Activated naive CD4-positive, alpha-beta T cell treated with anti-CD3 and anti-CD28 coated beads, Interleukin-2, amount 10 ng/mL, durations not matched to agents 7 days and 5 days (primary cell): Measurements from ENCODE around the gene ABI1.
"Not testable (repeated sequence)": the region's sequence is repeated elsewhere in the genome, so short reads cannot be mapped to it uniquely, and the experiment has no call there.

ENCODE experiments used
- CTCF ChIA-PET: fragments of 350-600 bp; sonication (Branson Sonifier 250); formaldehyde crosslinking; loops from one replicate; lab custom pipeline; 2021; ENCODE audit warnings: antibody characterized with exemption; lab: Charles Lee
- DNase-seq: peaks from one replicate; pipeline ENCODE4 v3.0.0-alpha.2; 2020
- H3K27ac Mint-ChIP-seq: one replicate; pipeline ENCODE4 v1.8.0; 2021; ENCODE audit warnings: mild to moderate bottlenecking, moderate library complexity, mixed read lengths
- H3K27me3 Mint-ChIP-seq: one replicate; pipeline ENCODE4 v1.8.0; 2021; ENCODE audit warnings: mild to moderate bottlenecking, mixed read lengths
- H3K36me3 Mint-ChIP-seq: one replicate; pipeline ENCODE4 v1.8.0; 2021; ENCODE audit warnings: mixed read lengths
- H3K4me1 Mint-ChIP-seq: one replicate; pipeline ENCODE4 v1.8.0; 2021; ENCODE audit warnings: mixed read lengths
- H3K4me3 Mint-ChIP-seq: one replicate; pipeline ENCODE4 v1.8.0; 2021; ENCODE audit warnings: mild to moderate bottlenecking, moderate library complexity, mixed read lengths
- H3K9me3 Mint-ChIP-seq: one replicate; pipeline ENCODE4 v1.8.0; 2021; ENCODE audit warnings: mixed read lengths

The ABI1 gene

GRCh38 chr10:26860443-26861204 is at the start of gene ABI1:
Gene ABI1, minus strand, starts transcription at chr10:26860958. Its CDS starts 95 bp downstream, at chr10:26860863.
- Mint-ChIP-seq H3K9me3 (no peaks in the 10 kb centered on the region), H3K27me3 (peaks cover 24% of the 10 kb centered on the region), H3K27ac (peak within 1 kb of the TSS; percentile 100), H3K4me1 (peaks cover 37% of the 10 kb centered on the region), H3K4me3 (peak within 1 kb of the TSS; percentile 98), H3K36me3 (peaks cover 12% of the 10 kb centered on the region)
- CTCF ChIA-PET, result interaction anchor here (0.6 to 3.0 kb wide), 11 partner anchors 9 to 526 kb away, joined by 3 to 26 read pairs (median 4); no protein-coding TSS in a partner anchor
- peak; percentile 98 for DNase-seq

- Mint-ChIP-seq H3K27ac (no peak overlapping the region), H3K36me3 (no peaks in the 10 kb centered on the region), H3K27me3 (no peaks in the 10 kb centered on the region), H3K4me3 (no peak overlapping the region), H3K9me3 (no peaks in the 10 kb centered on the region), H3K4me1 (no peaks in the 10 kb centered on the region)
- no peak for DNase-seq
- CTCF ChIA-PET, result no interaction called here
Observed at GRCh38 chr10:26909753-26910152, 49.0 kb upstream of the ABI1 start.

GRCh38 chr10:26905253-26905781 is 44.6 kb upstream of the ABI1 start:
- H3K4me1 Mint-ChIP-seq, CTCF ChIA-PET, DNase-seq, H3K27me3 Mint-ChIP-seq, H3K36me3 Mint-ChIP-seq, H3K9me3 Mint-ChIP-seq, H3K4me3 Mint-ChIP-seq, H3K27ac Mint-ChIP-seq: not testable (repeated sequence)

- CTCF ChIA-PET, result no interaction called here
- DNase-seq, result no peak
- no peak overlapping the region for H3K27ac Mint-ChIP-seq
- H3K4me1 Mint-ChIP-seq, result no peaks in the 10 kb centered on the region
- H3K36me3 Mint-ChIP-seq, result no peaks in the 10 kb centered on the region
- no peak overlapping the region for H3K4me3 Mint-ChIP-seq
- H3K9me3 Mint-ChIP-seq, result no peaks in the 10 kb centered on the region
- peaks cover 4% of the 10 kb centered on the region for H3K27me3 Mint-ChIP-seq
Observed at GRCh38 chr10:26903431-26904217, 42.9 kb upstream of the ABI1 start.

- H3K4me3 Mint-ChIP-seq, CTCF ChIA-PET, H3K36me3 Mint-ChIP-seq, H3K27ac Mint-ChIP-seq, H3K9me3 Mint-ChIP-seq, H3K4me1 Mint-ChIP-seq, DNase-seq: not testable (repeated sequence)
- peaks cover 16% of the 10 kb centered on the region for H3K27me3 Mint-ChIP-seq
Observed at GRCh38 chr10:26892306-26892923, 31.7 kb upstream of the ABI1 start.

GRCh38 chr10:26890956-26891355 is 30.2 kb upstream of the ABI1 start:
- Mint-ChIP-seq H3K4me1 (no peaks in the 10 kb centered on the region), H3K4me3 (no peak overlapping the region), H3K27me3 (peaks cover 14% of the 10 kb centered on the region), H3K36me3 (no peaks in the 10 kb centered on the region), H3K27ac (no peak overlapping the region), H3K9me3 (peaks cover 10% of the 10 kb centered on the region)
- DNase-seq, result peak; percentile 70
- CTCF ChIA-PET, result interaction anchor here (0.9 to 2.3 kb wide), 3 partner anchors 165 to 469 kb away, joined by 4 to 8 read pairs (median 4); no protein-coding TSS in a partner anchor

- no peak overlapping the region for H3K27ac Mint-ChIP-seq
- peaks cover 21% of the 10 kb centered on the region for H3K27me3 Mint-ChIP-seq
- H3K9me3 Mint-ChIP-seq, result peaks cover 4% of the 10 kb centered on the region
- H3K36me3 Mint-ChIP-seq, result no peaks in the 10 kb centered on the region
- CTCF ChIA-PET, result no interaction called here
- no peak overlapping the region for H3K4me3 Mint-ChIP-seq
- H3K4me1 Mint-ChIP-seq, result no peaks in the 10 kb centered on the region
- DNase-seq, result no peak
Observed at GRCh38 chr10:26887611-26888215, 27.0 kb upstream of the ABI1 start.

- H3K27ac Mint-ChIP-seq, result no peak overlapping the region
- CTCF ChIA-PET, result interaction anchor here (0.6 to 6.8 kb wide), 19 partner anchors 11 to 712 kb away, joined by 3 to 119 read pairs (median 3); partner anchors contain the start of gene ABI1
- no peak overlapping the region for H3K4me3 Mint-ChIP-seq
- peaks cover 3% of the 10 kb centered on the region for H3K4me1 Mint-ChIP-seq
- DNase-seq, result no peak
- no peaks in the 10 kb centered on the region for H3K9me3 Mint-ChIP-seq
- H3K27me3 Mint-ChIP-seq, result peaks cover 24% of the 10 kb centered on the region
- no peaks in the 10 kb centered on the region for H3K36me3 Mint-ChIP-seq
Observed at GRCh38 chr10:26881600-26882331, 21.0 kb upstream of the ABI1 start.

GRCh38 chr10:26879744-26880143 is 19.0 kb upstream of the ABI1 start:
- H3K4me3 Mint-ChIP-seq, result no peak overlapping the region
- H3K27ac Mint-ChIP-seq, result no peak overlapping the region
- H3K27me3 Mint-ChIP-seq, result peaks cover 33% of the 10 kb centered on the region
- peaks cover 3% of the 10 kb centered on the region for H3K4me1 Mint-ChIP-seq
- no peak for DNase-seq
- no peaks in the 10 kb centered on the region for H3K36me3 Mint-ChIP-seq
- H3K9me3 Mint-ChIP-seq, result no peaks in the 10 kb centered on the region
- CTCF ChIA-PET, result interaction anchor here (1.3 to 6.8 kb wide), 5 partner anchors 18 to 545 kb away, joined by 4 to 119 read pairs (median 19); partner anchors contain the start of gene ABI1

GRCh38 chr10:26870766-26871165 is 10.0 kb upstream of the ABI1 start:
- peaks cover 15% of the 10 kb centered on the region for H3K27me3 Mint-ChIP-seq
- no peaks in the 10 kb centered on the region for H3K9me3 Mint-ChIP-seq
- peaks cover 6% of the 10 kb centered on the region for H3K4me1 Mint-ChIP-seq
- no peak overlapping the region for H3K27ac Mint-ChIP-seq
- H3K4me3 Mint-ChIP-seq, result no peak overlapping the region
- DNase-seq, result no peak
- CTCF ChIA-PET, result interaction anchor here (1.0 to 1.2 kb wide), 3 partner anchors 10 to 144 kb away, joined by 3 to 4 read pairs (median 4); partner anchors contain the start of gene ABI1
- no peaks in the 10 kb centered on the region for H3K36me3 Mint-ChIP-seq

- Mint-ChIP-seq H3K4me3 (no peak overlapping the region), H3K9me3 (no peaks in the 10 kb centered on the region), H3K36me3 (no peaks in the 10 kb centered on the region), H3K27ac (peak overlapping the region; percentile 49), H3K27me3 (peaks cover 13% of the 10 kb centered on the region), H3K4me1 (peaks cover 6% of the 10 kb centered on the region)
- no peak for DNase-seq
- CTCF ChIA-PET, result interaction anchor here (0.7 to 1.4 kb wide), 4 partner anchors 8 to 143 kb away, joined by 3 to 5 read pairs (median 4); partner anchors contain the start of gene ABI1
Observed at GRCh38 chr10:26869528-26869927, 8.8 kb upstream of the ABI1 start.

GRCh38 chr10:26863351-26864076 is 2.8 kb upstream of the ABI1 start:
- peaks cover 28% of the 10 kb centered on the region for H3K27me3 Mint-ChIP-seq
- peaks cover 7% of the 10 kb centered on the region for H3K36me3 Mint-ChIP-seq
- no peak for DNase-seq
- H3K27ac Mint-ChIP-seq, result no peak overlapping the region
- H3K4me3 Mint-ChIP-seq, result no peak overlapping the region
- CTCF ChIA-PET, result interaction anchor here (1.9 kb wide), 1 partner anchor 137 kb away, joined by 5 read pairs; no protein-coding TSS in a partner anchor
- peaks cover 21% of the 10 kb centered on the region for H3K4me1 Mint-ChIP-seq
- no peaks in the 10 kb centered on the region for H3K9me3 Mint-ChIP-seq
